ENCODE measurements around the gene ZNF618.

The ZNF618 gene

DNA sequence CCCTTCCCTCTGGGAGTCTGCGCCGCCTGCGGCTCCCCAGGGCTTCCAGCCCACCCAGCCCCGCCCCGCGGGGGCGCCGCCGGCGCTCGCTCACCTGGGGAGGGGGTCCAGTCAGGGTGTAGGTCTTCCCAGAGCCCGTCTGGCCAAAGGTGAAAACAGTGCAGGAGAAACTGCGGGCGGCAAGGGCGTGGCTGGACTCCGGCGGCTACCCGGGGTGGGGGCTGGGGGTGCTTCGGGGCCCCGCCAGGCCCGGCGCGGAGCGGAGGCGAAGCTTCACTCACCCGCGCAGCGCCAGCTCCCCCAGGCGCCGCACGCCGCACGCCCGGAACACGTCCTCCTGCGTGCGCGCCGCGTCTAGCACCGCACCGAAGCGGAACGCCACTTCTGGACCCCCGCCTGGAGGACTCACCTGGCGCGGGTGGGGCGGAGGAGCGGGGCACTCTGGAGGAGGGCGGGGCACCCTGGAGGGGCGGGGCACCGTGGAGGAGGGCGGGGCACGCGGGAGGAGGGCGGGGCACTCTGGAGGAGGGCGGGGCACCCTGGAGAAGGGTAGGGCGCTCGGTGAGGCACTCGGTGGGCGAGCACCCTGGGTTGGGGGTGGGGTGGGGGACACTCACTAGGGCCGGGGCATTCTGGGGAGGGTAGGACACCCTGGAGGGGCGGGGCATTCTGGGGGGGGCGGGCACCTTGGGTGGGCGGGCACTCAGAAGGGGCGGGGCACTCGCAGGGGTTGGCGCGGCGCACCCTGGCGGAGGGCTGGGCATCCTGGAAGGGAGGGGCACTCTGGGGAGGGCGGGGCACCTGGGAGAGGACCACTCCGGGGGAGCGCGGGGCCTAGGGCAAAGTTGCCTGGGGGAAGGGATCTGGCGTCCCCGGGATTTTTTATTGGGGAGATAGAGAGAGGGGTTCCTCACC, 222.2 kb downstream of the ZNF618 start:
- DNase-seq (ENCODE audit: low spot score): no peak

DNA sequence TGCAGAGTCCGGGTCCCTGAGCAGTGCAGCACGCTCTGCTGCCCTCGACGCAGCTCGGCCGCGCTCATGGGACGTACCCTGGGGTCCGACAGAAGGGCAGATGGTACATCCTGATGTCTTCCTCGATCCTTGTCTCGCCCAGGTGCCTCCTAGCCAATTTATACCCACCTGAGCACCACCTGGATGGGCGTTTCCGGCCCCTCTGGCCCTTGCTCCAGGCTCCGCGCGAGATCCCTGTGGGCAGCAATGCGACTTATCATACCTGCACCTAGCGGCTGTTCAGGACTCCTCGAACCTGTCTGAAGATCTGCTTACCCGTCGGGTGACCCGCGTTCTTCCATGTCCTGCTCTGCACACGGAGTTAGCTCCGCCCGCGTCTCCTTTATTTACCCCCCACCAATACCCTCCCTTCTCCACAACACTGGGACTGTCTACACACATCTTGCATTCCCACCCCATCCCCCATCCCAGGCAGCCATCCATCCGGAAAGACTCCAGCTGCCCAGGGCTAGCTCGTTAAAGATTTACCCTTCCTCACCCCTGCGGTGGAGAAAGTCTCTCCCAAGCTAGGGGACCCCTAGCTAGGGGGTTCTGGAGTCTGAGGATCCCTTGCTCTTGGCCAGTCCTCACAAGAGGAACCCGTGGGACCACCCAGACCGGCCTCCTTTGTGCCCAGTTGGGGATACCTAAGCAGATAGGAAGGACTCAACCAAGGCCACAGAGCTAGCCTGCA, 223.0 kb downstream of the ZNF618 start, which contains the start of gene KIF12:
KIF12 (minus strand) TSS at position 357 of the 733 bp plus-strand sequence; CDS start at position 341, 16 bp downstream.
- DNase-seq (ENCODE audit: low spot score): no peak

DNA sequence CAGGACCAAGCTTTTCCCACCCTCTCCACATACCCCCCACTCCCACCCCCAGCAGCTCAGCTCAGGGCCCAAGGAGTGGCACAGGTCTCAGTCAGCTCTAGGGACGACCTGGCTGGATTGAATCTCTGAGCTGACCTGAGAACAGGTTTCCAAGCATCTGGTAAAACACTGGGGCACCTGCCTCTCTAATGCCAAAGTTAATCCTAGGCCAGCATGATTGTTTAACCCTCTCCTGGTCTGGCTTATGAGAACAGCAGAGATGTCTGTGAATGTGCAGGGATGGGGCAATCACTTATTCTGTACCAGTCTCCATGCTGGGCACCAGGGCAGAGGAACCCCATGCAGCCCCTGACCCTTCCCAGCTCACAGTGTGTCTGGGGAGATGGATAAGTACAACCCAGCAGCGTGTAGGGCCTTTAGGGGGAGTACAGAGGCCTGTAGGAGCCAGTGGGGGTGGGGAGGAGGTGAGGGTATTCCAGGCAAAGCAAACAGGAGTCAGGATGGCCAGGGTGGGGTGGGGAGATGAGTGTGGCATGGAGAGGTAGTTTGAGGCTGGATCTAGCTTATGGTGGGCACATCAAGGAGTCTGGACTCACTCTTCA, 223.7 kb downstream of the ZNF618 start:
- no peak for DNase-seq (ENCODE audit: low spot score)

DNA sequence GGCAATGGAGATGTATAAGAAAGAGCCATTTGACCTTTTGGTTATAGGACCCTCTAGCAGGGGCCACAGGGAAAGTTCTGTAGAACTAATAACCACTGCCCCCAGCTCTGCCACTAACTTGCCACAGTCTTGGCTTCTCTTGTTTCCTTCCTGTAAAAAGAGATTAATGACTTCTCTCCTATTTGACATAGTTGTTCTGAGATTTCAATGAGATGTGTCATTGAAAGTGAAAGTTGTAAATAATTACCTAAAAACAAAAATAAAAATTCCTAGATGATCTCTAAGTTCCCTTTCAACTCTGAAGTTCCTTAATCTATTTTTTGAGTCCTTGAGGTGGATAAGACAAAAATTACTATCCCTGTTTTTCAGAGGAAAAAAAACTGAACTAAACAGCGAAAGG, 224.4 kb downstream of the ZNF618 start:
- DNase-seq (ENCODE audit: low spot score): no peak

GRCh38 chr9:114102484-114102883, 226.4 kb downstream of the ZNF618 start:
- DNase-seq (ENCODE audit: low spot score): no peak

- DNase-seq (ENCODE audit: low spot score): no peak
Observed at GRCh38 chr9:114105236-114105635, 229.1 kb downstream of the ZNF618 start.

All from hepatic stellate cell (primary cell).